Measurements from ENCODE around the gene DEPP1. TPM values are rescaled to one million over a fixed set of nuclear protein-coding genes. Genes with fewer than 3 reads are reported as not detected.

Gene DEPP1
- total RNA-seq, 1 donor from 2014 or later, result 33.0 TPM

- DNase-seq (ENCODE audit: missing footprints) (no peak), ATAC-seq (no peak)
- intact Hi-C loops (cut with DNase I), result no loop called here
Observed at GRCh38 chr10:44929356-44930255, 49.0 kb downstream of the DEPP1 start.

- no peak for ATAC-seq
- intact Hi-C loops (cut with DNase I), result no loop called here
- DNase-seq (ENCODE audit: missing footprints), result no peak
Observed at GRCh38 chr10:44928462-44928861, 50.1 kb downstream of the DEPP1 start.

- intact Hi-C loops (cut with DNase I), result no loop called here
- no peak for DNase-seq (ENCODE audit: missing footprints)
- ATAC-seq, result peak; percentile 39
Observed at GRCh38 chr10:44927352-44927751, 51.3 kb downstream of the DEPP1 start.

DNA sequence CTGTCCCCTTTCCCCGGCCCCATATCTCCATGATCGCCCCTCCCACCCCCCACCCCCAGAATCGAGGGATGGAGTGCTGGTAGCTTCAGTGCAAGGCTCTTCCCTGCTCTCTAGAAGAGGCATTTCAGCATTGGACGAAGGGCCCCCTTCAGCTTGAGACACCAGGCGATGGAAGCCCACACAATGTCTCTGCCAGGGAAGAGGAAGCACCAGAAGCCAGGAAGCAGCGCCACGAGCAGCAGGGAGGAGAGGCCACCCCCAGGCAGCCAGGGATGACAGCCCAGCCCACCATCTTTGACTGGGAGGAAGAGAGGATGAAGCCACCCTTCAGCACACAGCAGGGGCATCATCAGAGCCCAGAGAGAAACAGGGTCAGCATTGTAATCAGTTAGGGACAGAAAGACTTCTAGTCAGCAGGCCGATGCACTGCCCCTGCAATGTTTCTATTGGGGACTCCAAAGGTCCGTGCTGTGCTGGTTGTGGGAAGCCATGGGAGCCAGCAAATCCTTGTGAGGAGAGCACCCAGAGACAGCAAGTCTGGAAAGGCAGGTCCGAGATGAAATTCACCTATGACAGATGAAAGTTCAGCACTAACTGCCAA is 51.8 kb downstream of the DEPP1 start:
- intact Hi-C loops (cut with DNase I), result no loop called here
- DNase-seq (ENCODE audit: missing footprints) (no peak), ATAC-seq (peak; percentile 6)

Other genes starting within 250 kb of the DEPP1 start
- gene TMEM72, start 67.5 kb downstream of the DEPP1 start, total RNA-seq, result not detected
- gene RASSF4, start 19.0 kb downstream of the DEPP1 start, total RNA-seq, result 91.5 TPM
- 13.7 TPM for gene ZNF22, start 22.1 kb upstream of the DEPP1 start, total RNA-seq